ENCODE data around the gene MYOM1.

MYOM1 gene

DNA sequence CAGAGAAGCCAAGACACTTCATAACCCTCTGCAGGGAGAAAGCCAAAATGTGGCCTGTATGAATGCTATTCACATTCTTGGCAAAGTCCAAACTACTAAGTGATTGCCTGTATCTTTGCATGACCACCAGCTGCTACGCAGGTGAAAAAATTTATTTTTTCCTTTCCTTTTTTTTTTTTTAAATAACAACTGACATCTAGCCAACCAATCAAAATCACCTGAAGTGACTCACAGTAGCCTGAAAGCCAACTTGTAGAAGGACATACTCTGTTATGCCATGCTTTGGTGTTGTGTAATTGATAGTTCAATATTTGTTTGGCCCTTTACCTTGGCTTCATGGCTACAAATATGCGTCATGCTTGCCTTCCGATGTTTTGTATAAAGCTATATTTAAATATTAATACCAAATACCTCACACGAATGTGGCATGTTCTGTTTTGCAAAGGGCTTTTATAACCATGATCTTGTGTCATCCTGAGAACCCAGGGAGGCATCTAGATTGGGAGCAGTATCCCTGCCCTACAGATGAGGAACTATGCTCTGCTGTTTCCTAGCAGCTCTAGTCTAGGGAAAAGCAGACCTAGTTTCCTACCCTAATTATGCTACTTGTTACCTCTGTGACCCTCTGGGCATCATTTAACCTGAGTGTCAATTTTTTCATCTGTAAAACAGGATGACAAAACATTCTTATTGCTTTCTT is 102.1 kb downstream of the MYOM1 start:
- no peak for DNase-seq (ENCODE audit: low read depth)

GRCh38 chr18:3115447-3116030 is 104.2 kb downstream of the MYOM1 start:
- DNase-seq (ENCODE audit: low read depth), result no peak

DNA sequence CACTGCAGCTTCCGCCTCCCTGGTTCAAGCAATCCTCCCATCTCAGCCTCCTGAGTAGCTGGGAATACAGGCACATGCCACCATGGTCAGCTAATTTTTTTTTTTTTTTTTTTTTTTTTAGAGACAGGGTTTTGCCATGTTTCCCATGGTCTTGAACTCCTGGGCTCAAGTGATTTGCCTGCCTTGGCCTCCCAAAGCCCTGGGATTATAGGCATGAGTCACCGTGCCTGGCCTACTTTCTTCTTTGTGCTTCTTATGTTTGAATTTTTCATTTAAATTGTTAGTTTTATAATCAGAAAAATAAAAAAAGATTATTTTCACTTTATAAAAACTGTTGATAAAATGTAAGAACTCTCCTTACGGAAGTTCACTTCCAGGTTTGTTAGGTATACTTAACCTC is 105.3 kb downstream of the MYOM1 start:
- no peak for DNase-seq (ENCODE audit: low read depth)

DNA sequence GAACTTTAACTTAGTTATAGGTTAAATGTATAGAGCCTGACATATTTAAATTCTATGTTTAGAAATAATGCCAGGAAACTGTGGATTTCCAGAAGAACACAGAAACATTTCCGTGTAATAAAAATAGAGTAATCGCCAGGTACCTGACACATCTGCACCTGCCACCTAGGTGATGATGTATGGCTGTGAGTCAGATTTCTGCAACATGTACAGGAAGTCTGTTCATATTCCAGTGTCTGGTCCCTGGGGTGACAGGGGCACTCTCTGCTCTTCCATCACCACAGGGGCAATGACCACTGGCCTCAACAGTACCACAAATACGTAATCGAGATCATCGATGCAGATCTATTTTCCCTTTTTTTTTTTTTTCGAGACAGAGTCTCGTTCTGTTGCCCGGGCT is 105.7 kb downstream of the MYOM1 start:
- DNase-seq (ENCODE audit: low read depth), result no peak

- no peak for DNase-seq (ENCODE audit: low read depth)
These were observed 108.1 kb downstream of the MYOM1 start for GRCh38 chr18:3111523-3112240.

DNA sequence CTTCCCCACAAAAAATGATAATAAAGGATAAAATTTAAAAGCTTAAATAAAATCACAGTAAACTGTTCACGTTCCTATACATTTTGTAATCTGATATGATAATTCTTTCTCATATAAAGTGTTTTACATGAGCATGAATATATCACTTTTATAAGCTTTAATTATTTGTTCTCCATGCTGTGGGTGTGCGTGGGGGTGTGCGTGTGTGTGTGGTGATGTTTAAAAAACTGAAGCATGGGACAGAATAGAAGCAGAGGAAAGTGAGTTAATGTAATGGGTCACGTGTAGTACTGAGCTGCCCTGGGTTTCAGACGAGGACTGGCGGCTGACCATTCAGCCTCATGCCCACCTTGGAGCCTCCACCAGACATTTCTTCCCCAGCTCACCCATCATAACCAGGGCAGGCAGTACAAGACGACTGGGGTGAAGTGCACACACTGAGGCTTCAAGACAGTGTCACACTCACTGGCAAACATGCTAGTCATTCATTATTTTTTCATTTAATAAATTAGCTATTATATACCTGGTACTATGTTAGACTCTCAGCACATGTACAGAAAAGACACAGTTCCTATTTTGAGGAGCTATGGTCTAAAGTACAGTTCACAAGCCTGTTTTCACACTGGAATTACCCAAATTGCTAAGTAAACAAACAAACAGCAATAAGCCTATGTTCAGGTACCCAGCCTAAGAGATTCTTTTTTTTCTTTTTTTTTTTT is 109.6 kb downstream of the MYOM1 start:
- no peak for DNase-seq (ENCODE audit: low read depth)

GRCh38 chr18:3107740-3108151 is 112.0 kb downstream of the MYOM1 start:
- no peak for DNase-seq (ENCODE audit: low read depth)

- no peak for DNase-seq (ENCODE audit: low read depth)
These were observed 115.3 kb downstream of the MYOM1 start for GRCh38 chr18:3104190-3105054.

DNA sequence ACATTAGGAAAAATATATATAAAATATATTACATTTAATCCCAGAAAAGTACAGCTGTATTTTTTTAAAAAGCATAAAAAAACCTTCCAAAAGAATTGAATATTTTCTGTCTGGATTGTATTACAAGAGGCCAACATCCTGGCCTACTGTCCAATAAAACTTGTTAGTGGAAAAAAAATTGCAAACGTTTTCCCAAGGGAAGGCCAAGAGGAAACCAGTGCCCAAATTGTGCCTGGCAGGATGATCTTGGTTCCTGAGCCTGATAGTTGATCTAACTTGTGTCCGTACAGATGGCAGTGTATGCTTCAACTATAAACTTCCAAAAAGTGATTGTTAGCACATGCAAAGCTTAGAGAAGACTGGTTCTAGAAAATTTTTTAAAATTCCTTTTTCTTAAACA is 116.2 kb downstream of the MYOM1 start:
- no peak for DNase-seq (ENCODE audit: low read depth)

DNA sequence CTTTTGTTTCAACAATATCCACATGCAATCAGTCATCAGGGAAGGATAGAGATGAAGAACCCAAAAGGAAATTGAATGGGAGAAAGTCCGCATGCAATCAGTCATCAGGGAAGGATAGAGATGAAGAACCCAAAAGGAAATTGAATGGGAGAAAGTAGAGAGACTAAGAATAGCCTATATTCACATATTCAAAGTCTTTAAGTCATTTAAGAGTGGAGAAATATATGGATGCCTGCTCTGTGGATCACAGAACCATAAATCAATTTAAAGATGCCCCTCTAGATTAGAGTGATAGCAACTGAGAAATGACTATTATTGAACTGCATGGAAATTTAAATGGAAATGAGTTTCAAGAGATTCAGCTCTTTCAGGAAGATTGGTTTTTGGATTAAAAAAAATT is 116.8 kb downstream of the MYOM1 start:
- DNase-seq (ENCODE audit: low read depth), result no peak

GRCh38 chr18:3100498-3101132 is 119.2 kb downstream of the MYOM1 start:
- no peak for DNase-seq (ENCODE audit: low read depth)

DNA sequence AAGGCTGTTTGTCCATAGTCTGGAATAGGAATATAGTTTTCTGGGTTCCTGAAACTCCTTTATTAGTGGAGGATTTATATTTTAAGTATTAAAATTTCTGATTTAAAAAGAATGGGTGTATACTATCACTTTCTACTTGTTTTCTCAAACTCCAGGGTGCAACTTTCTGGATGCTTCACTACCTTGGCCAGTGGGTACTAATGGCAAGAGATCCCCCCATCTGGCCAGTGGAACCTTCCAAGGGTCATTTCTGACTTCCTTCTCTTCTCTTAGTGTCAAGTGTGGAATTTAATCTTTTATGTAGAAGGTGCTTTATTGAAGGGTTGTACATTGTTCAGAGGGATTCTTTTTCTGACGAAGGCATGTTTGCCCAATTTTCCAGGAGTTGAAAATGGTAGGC is 120.4 kb downstream of the MYOM1 start:
- DNase-seq (ENCODE audit: low read depth), result no peak

DNA sequence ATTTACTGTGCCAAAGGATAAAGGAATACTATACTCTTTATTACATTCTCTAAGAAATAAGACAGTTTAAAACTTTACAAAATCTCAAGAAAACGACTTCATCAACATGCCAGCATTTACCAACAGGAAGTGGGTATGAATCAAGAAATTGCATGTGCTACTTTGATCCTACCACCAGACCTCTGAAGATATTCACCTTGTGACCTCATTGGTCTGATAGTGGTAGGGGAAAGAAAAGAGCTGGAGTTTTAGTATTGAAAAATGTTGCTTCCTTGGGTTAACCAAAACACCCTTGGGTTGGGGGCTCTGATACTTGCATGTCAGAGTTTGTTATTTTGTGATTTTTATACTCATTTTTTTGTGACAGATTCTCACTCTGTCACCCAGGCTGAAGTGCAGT is 122.7 kb downstream of the MYOM1 start:
- no peak for DNase-seq (ENCODE audit: low read depth)

- DNase-seq (ENCODE audit: low read depth), result no peak
These were observed 123.8 kb downstream of the MYOM1 start for GRCh38 chr18:3095921-3096320.

- no peak for DNase-seq (ENCODE audit: low read depth)
These were observed 125.5 kb downstream of the MYOM1 start for GRCh38 chr18:3094338-3094684.

DNA sequence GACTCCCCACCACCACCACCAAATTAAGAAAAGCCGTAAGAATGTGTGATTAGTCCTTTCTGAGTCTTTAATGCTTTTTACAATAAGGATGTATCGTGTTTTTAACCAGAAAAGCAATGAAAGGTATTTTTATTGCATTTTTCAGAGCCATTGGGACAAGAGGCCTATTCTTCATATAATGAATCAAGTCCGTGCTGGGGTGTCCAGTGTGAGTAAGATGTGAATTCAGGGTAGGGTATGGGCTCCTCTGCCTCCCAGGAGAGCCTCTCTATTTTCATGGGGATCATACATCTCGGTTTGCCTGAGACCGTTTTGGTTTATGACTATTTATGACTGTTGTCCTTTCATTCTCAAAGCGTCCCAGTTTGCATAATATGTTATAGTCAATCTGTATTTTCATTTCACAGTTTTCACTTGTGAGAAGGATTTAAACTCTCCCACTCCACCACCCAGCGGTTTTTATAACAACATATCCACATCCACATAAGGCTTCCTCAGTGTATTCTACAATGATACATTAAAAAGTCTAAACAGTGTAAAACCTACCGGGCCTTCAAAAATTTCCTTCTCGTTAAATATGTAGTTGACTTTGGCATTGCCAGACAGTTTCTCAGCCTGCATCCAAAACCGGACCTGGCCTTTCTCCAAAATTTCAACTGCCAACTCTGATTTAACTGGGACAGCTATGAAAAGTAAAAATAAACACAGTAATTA is 126.0 kb downstream of the MYOM1 start:
- DNase-seq (ENCODE audit: low read depth), result no peak

- DNase-seq (ENCODE audit: low read depth), result no peak
These were observed 127.0 kb downstream of the MYOM1 start for GRCh38 chr18:3092727-3093126.

DNA sequence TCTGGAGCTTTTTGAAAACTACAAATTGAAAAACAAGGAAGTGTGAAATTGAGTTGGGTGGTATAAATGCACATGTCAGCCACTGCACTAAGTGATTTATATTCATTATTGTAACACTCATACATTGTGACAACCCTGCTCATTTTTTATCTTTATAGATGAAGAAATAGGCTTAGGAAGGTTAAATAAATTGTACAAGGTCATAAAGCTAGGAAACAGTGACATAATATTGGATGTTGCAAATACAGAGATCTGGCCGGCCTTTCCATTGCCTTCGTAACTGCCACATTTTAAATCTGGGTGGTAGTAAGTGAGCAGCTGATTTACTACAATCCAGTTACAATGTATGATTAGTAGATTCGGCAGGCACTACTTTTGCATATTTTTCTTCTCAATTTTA is 130.2 kb downstream of the MYOM1 start:
- no peak for DNase-seq (ENCODE audit: low read depth)

DNA sequence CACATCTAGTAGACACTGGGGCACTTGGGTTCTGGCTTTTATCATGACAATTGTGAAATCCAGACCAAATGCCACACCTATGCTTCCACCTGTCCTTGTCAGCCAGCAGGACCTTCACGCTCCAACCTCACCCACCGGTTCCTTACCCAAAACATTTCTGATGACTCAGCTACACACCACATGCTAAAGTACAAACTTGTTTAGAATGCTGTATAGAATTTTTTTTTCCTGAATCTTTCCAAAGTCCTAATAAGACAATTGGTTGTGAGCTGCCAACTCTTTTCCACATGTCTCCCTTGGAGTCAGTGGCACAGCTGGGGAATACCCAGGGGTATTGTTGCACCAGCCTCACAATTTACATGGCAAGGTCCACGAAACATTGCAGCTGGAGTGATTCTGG is 131.3 kb downstream of the MYOM1 start:
- DNase-seq (ENCODE audit: low read depth), result no peak

- DNase-seq (ENCODE audit: low read depth), result no peak
These were observed 132.9 kb downstream of the MYOM1 start for GRCh38 chr18:3086871-3087270.

DNA sequence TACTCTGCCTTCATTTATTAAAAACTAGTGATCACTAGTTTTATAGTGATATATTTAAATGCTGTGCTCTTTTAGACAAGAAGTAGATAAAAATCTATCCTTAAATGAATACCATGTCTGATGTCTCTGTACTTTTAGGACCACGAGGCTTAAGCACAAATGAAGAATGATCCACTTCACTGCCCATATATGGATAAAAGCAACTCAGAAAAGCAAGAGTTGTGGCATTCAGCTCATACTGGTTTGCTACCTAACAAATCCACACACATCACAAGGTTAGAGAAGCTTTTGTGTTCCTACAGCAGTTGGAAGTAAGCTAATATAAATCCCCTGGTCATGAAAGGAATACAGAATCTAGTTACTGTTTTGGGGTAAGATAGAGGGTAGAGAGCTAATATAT is 134.2 kb downstream of the MYOM1 start:
- DNase-seq (ENCODE audit: low read depth), result no peak
